HG03108 (cell line): ENCODE data around the gene GALNT9.
"Not testable (repeated sequence)": the region's sequence is repeated elsewhere in the genome, so short reads cannot be mapped to it uniquely, and the experiment has no call there.

ENCODE experiments used
- ATAC-seq: cut with Tn5 transposase; IDR thresholded peaks from one replicate; pipeline ENCODE4 v1.9.1; 2021; ENCODE audit warnings: moderate library complexity; ENCODE audit not compliant: unreplicated experiment

Gene GALNT9

GRCh38 chr12:132149526-132149925 is 179.9 kb downstream of the GALNT9 start:
- not testable (repeated sequence) for ATAC-seq

GRCh38 chr12:132148368-132149045 is 180.9 kb downstream of the GALNT9 start:
- ATAC-seq = no peak

- ATAC-seq = no peak
These were observed 181.7 kb downstream of the GALNT9 start for GRCh38 chr12:132147423-132148367.

DNA sequence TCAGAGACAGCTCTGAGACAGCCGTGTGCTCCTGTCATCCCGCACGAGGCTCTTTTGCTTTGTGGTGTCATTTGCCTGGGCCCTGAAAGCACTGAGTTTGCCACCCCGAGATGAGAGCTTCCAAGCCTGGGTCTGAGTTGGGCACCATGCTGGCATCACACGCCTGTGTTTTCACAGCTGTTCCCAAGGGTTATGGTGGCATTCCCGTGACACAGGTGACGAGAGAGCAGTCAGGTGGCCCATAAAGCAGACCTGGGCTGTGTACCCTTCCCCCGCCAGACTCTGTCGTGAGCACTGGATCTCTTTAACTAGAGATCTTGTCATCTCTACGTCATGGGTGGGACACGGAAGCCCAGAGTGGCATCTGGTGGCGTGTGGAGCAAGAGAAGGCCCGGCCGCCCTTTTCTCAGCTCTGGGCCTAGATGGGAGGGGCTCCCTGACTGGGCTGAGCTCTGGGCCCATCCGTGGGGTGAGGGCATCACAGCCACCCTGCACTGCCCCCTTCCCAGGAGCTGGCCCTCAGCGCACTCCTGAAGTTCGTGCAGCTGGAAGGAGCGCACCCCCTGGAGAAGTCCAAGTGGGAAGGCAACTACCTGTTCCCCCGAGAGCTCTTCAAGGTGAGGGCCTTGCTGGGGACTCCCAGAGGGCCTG is 182.5 kb downstream of the GALNT9 start:
- ATAC-seq = no peak
